ENCODE measurements around the gene FXN.

- no peak for TF ChIP-seq CTCF (IDR thresholded peaks at IDR 0.05; ENCODE audit: low read depth, low read length)
- TF ChIP-seq EZH2phosphoT487 (IDR thresholded peaks at IDR 0.05; ENCODE audit: low read depth) = no peak
Measured at GRCh38 chr9:69143291-69143690, 107.7 kb downstream of the FXN start.
